ENCODE data around the gene CD48.

DNA sequence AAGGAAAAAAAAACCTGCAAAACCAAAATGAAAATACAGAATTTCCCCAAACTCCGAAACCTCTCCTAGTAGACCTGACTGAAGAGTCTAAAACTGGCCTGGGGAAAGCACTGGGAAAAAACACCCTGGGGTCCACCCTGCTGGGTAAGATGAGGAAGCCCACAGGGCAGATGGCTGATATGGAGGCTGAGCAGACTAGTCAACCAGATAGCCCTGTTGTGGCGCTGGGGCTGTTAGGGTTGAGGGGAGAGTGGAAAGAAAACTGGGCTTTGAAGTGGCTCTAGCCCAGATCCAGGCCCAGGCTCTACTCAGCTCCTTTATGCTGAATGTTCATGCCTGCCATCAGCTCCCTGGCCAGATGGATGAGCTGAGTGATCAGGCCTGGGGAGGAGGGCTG, 58.0 kb downstream of the CD48 start:
- TF ChIP-seq POLR2A (IDR thresholded peaks at IDR 0.05; ENCODE audit: low read depth, low read length) (no peak), TAF1 (IDR thresholded peaks at IDR 0.05; ENCODE audit: borderline replicate concordance, low read depth, low read length) (no peak)
